IPS-NIHi7 (cell line): ENCODE measurements around the gene TTF2.
"Not testable (repeated sequence)": the region's sequence is repeated elsewhere in the genome, so short reads cannot be mapped to it uniquely, and the experiment has no call there.

Experiments used
- DNase-seq: peaks from one replicate; pipeline ENCODE4 v3.0.0; 2012; ENCODE audit warnings: mixed read lengths; ENCODE audit errors: extremely low spot score

Gene TTF2

GRCh38 chr1:117150316-117150715, 90.2 kb downstream of the TTF2 start:
- DNase-seq = no peak

- DNase-seq = not testable (repeated sequence)
Observed at GRCh38 chr1:117151305-117151704, 91.2 kb downstream of the TTF2 start.
